Urothelium cell line (cell line): ENCODE data around the gene MAP2K4.
A peak's percentile ranks its signal among the peaks of the same experiment; 100 is the strongest.

Experiments used
- DNase-seq: peaks from one replicate; pipeline ENCODE4 v3.0.0; 2011; ENCODE audit warnings: low spot score, mixed read lengths
- FAIRE-seq: peaks from 2 replicates; lab custom pipeline; 2011; peaks lifted over from hg19 to GRCh38; lab: Jason Lieb, UNC

MAP2K4 gene

DNA sequence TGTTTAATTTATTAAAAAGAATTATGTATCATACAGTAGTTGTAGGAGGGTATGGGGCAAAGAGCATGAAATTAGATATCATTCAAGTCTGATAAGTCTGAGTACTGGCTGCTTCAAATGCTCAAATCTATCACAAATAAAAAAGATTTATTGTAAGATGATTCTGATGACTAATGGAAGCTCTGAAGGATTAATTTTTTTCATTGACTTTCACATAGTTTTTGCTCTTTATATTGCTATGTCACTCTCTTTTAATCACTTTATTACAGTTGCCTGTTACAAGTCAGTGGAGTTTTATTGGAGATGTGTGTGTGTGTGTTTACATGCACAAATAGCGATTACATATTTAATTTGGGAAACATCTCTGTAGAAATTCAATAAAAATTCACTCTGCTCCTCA lies 15.0 kb downstream of the MAP2K4 start:
- DNase-seq (no peak), FAIRE-seq (no peak)

DNA sequence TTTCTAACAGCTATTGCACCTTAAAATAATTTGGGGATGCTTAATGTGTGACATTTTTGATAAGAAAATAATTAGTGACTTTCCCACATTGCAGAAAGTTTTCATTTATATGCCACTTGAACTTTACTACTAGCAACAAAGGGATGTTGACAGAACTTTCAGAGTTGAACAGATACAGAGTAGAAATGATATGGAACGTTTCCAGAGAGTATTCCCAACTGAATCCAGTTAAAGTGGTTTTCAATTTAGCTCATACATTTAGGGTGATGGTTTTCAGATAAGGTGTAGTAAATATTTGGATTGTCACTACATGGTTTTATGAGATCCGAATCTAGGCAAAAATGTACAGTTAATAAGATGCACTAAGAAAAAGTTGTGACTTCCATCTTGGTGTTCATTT lies 17.3 kb downstream of the MAP2K4 start:
- DNase-seq: no peak
- no peak for FAIRE-seq

DNA sequence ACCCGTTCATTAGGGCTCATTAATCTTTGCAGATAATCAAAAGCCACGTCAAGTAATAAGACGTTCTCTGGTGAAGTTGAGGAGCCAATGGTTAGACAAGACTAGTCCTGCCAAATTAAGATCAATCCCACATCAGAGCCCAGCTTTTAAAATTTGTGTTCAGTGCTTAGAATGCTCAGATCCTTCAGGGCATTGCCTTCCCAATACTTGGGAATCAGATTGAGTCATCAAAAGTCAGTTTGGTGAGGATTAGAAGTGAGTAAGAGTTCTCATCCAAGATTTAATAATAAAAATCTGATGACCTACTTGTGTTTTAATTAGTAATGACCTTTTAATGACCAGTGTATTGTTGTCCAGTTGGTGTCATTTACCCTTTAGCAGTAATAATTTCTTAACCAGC lies 19.8 kb downstream of the MAP2K4 start:
- FAIRE-seq (no peak), DNase-seq (no peak)

- FAIRE-seq: no peak
- peak; percentile 29 for DNase-seq
These were observed 20.6 kb downstream of the MAP2K4 start for GRCh38 chr17:12041312-12041711.

- DNase-seq: no peak
- FAIRE-seq: no peak
These were observed 23.0 kb downstream of the MAP2K4 start for GRCh38 chr17:12043702-12044101.

GRCh38 chr17:12046786-12047185 lies 26.1 kb downstream of the MAP2K4 start:
- no peak for DNase-seq
- no peak for FAIRE-seq

- FAIRE-seq (no peak), DNase-seq (no peak)
These were observed 27.2 kb downstream of the MAP2K4 start for GRCh38 chr17:12047681-12048376.

GRCh38 chr17:12048843-12049473 lies 28.3 kb downstream of the MAP2K4 start:
- FAIRE-seq: no peak
- no peak for DNase-seq

DNA sequence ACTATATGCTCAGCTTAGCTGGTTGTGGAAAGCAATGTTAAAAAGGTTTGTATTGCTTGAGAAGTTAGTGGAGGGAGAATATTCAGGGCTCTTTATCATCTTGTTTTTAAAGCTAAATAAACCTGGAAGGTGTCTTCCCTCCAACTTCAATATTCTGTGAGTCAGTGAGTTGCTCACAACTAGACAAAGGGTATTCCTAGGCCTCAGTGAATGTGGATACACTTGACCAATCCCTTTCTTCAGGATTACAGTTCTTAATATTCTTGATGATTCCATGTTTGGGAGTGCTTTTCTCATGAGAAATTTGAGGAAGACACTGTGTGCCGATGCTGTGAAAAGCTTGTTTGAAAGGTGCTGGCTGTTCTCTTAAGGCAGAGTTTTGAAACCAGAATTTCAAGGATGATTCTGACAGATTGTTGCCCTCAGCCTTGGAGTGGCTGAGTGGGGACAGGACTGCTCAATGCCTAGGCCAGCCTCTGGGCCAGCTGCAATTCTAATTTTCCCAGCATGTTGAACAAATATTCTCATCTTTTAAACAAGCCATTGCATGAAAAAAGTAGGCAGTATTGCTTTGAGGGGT lies 30.1 kb downstream of the MAP2K4 start:
- FAIRE-seq: no peak
- no peak for DNase-seq

GRCh38 chr17:12053552-12053951 lies 32.9 kb downstream of the MAP2K4 start:
- DNase-seq: no peak
- no peak for FAIRE-seq

- FAIRE-seq (no peak), DNase-seq (no peak)
These were observed 35.2 kb downstream of the MAP2K4 start for GRCh38 chr17:12055889-12056288.

DNA sequence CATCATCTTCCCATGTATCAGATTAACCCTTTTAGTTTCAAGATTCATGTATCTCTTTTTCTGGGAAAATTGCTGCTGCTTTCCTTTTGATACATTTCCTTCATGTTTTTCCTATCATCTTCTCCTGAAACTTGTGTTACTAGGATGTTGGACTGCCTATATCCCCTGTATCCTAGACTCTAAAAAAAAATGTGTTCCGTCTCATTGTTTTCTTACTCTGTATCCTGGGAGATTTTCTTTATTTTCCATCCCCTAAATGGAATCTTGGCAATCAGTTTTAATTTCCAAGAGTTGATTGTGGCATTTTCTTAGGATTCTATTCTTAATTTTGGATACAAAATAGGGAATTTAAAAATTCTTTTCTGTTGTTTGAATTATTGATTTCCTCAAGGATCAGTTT lies 36.8 kb downstream of the MAP2K4 start:
- FAIRE-seq (no peak), DNase-seq (no peak)

DNA sequence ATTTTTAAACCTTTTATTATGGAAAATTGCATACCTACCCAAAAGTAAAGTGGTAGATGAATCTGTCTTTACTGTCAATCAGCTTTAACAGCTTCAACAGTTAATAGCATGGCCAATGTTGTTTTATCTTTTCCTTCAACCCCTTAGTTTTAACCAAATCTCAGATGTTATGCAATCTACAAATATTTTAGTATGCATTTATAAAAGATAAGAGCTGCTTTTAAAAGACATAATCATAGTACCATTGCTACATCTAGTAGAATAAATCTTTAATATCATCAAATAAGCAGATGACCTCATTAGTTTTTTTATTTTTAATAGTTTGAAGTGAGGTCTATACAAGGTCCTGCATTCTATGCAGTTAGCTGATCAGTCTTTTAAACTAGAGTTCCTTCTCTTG lies 37.9 kb downstream of the MAP2K4 start:
- FAIRE-seq (no peak), DNase-seq (no peak)

DNA sequence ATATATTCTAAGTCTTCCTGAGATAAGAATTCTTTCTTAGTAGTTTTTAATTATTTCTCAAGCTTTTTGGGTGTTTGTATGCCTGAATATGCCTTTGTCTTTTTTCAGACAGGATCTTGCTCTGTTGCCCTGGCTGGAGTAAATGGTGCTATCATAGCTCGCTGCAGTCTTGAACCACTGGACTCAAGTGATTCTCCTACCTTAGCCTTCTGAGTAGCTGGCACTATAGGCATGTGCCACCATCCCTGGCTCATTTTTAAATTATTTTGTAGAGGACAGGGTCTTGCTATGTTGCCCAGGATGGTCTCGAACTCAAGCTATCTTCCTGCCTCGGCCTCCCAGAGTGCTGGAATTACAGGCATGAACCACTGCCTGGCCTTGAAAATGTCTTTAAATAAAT lies 41.6 kb downstream of the MAP2K4 start:
- DNase-seq (no peak), FAIRE-seq (no peak)

- FAIRE-seq (no peak), DNase-seq (no peak)
These were observed 43.7 kb downstream of the MAP2K4 start for GRCh38 chr17:12064395-12064794.

- FAIRE-seq (no peak), DNase-seq (no peak)
These were observed 46.8 kb downstream of the MAP2K4 start for GRCh38 chr17:12067485-12067884.

DNA sequence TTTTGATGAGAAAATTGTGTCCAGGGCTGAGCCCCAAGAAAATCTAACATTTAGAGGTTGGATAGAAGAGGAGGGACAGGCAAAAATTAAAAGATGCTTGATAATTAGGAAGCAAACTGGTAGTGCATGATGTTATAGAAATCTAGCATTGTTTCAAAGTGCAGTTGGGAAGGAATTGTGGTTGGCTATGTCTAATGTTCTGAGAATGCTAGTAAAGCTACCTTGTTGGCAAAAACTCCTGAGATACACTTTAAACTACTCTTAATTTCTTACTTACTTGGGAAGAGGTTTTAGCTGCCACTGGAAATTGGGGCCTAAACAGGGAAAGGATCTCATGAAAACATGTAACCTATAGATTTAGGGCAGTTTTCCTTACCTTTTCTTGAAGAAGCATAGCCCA lies 48.3 kb downstream of the MAP2K4 start:
- FAIRE-seq: no peak
- no peak for DNase-seq

GRCh38 chr17:12070561-12070960 lies 49.9 kb downstream of the MAP2K4 start:
- DNase-seq: no peak
- FAIRE-seq: no peak

GRCh38 chr17:12074346-12074745 lies 53.7 kb downstream of the MAP2K4 start:
- no peak for DNase-seq
- no peak for FAIRE-seq

DNA sequence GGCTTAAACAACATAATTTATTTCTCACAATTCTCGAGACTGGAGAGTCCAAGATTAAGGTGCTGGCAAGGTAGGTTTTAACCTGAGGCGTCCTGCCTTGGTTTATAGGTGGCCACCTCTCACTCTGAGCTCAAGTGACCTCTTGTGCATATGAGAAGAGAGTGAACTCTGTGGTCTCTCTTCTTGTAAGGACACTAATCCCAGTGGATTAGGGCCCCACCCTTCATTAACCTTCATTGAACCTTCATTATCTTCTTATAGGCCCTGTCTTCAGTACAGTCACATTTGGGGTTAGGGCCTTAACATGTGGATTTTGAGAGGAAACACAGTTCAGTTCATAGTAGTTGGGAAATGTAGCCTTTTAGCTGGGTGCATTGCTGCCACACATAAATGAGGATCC lies 57.1 kb downstream of the MAP2K4 start:
- DNase-seq: no peak
- no peak for FAIRE-seq

DNA sequence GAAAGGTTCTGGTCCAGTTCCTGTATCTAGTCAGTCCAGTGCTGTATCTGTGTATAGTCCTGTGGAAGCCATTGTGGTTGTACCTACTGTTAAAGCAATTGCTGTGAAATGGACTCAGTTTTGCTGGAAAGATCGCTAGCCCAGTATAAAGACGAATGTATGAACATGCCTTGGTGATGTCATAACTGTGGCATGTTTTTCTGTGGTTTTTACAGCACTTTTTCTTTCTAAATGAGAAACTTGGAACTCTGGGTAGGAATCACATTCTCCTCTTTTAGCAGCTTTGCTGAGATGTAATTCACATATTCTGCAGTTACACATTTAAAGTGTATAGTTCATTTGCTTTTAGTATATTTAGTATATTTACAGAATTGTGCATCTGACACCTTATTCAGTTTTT lies 58.1 kb downstream of the MAP2K4 start:
- FAIRE-seq (no peak), DNase-seq (peak; percentile 24)

GRCh38 chr17:12081720-12082119 lies 61.0 kb downstream of the MAP2K4 start:
- FAIRE-seq: no peak
- no peak for DNase-seq
